22Rv1 (cell line): ENCODE data around the gene SPTBN2.

ENCODE experiments used
- ZFX ChIP-seq: fragments of 450-650 bp; IDR thresholded peaks from 2 replicates; pipeline ENCODE4 v1.6.1; 2017; ENCODE audit warnings: antibody characterized with exemption, borderline replicate concordance
- TF ChIP-seq, protein P1 (sequence below): fragments of 450-650 bp; IDR thresholded peaks from 2 replicates; pipeline ENCODE4 v1.5.1; 2017; ENCODE audit warnings: mild to moderate bottlenecking

DNA sequence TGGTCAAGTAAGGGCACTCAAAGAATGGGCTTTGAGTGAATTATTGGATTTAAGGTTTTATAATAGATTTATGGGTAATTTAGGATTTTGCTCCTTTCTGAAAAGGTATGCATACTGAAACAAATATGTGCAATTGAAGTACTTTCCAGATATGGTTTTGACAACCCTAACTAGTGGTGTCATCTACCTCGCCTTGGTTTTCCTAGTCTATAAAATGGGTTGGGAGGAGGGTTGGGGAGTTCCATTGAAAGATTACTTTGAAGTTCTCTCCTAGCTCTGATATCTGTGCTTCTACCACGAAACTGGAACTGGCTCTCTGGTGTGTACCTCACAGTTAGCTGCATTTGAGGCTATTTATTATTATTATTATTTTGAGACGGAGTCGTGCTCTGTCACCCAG is 431 bp upstream of the SPTBN2 start:
- TF ChIP-seq, protein P1, sequence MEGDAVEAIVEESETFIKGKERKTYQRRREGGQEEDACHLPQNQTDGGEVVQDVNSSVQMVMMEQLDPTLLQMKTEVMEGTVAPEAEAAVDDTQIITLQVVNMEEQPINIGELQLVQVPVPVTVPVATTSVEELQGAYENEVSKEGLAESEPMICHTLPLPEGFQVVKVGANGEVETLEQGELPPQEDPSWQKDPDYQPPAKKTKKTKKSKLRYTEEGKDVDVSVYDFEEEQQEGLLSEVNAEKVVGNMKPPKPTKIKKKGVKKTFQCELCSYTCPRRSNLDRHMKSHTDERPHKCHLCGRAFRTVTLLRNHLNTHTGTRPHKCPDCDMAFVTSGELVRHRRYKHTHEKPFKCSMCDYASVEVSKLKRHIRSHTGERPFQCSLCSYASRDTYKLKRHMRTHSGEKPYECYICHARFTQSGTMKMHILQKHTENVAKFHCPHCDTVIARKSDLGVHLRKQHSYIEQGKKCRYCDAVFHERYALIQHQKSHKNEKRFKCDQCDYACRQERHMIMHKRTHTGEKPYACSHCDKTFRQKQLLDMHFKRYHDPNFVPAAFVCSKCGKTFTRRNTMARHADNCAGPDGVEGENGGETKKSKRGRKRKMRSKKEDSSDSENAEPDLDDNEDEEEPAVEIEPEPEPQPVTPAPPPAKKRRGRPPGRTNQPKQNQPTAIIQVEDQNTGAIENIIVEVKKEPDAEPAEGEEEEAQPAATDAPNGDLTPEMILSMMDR: no peak
- no peak for TF ChIP-seq ZFX
